Measurements from ENCODE around the gene ANKS1B. TPM values are rescaled to one million over a fixed set of nuclear protein-coding genes. Genes with fewer than 3 reads are reported as not detected.

Gene ANKS1B
- total RNA-seq, 4 donors from 2014 or later = 14.0 to 38.4 (median 28.6) TPM

- 62 to 66% methylated on average over 2 of the region's 2 CpGs for WGBS, 2 donors
- Histone ChIP-seq H3K27ac (no peak overlapping the region), H3K27me3 (no peaks in the 10 kb centered on the region), H3K36me3 (no peaks in the 10 kb centered on the region), H3K4me3 (no peak overlapping the region), H3K4me1 (no peaks in the 10 kb centered on the region), H3K9me3 (no peaks in the 10 kb centered on the region)
- no peak for DNase-seq (ENCODE audit: low spot score in 2 of 2)
- TF ChIP-seq, protein P1, sequence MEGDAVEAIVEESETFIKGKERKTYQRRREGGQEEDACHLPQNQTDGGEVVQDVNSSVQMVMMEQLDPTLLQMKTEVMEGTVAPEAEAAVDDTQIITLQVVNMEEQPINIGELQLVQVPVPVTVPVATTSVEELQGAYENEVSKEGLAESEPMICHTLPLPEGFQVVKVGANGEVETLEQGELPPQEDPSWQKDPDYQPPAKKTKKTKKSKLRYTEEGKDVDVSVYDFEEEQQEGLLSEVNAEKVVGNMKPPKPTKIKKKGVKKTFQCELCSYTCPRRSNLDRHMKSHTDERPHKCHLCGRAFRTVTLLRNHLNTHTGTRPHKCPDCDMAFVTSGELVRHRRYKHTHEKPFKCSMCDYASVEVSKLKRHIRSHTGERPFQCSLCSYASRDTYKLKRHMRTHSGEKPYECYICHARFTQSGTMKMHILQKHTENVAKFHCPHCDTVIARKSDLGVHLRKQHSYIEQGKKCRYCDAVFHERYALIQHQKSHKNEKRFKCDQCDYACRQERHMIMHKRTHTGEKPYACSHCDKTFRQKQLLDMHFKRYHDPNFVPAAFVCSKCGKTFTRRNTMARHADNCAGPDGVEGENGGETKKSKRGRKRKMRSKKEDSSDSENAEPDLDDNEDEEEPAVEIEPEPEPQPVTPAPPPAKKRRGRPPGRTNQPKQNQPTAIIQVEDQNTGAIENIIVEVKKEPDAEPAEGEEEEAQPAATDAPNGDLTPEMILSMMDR (IDR thresholded peaks at IDR 0.05) = no peak
- TF ChIP-seq EP300 (IDR thresholded peaks at IDR 0.05) (no peak), POLR2A (IDR thresholded peaks at IDR 0.05) (no peak)
These were observed 1177.5 kb downstream of the ANKS1B start for GRCh38 chr12:98807187-98807586.

- WGBS, 2 donors = 70 to 76% methylated on average over 6 of the region's 6 CpGs
- H3K27me3 ChIP-seq = no peaks in the 10 kb centered on the region
- no peaks in the 10 kb centered on the region for H3K4me1 ChIP-seq
- TF ChIP-seq EP300 (IDR thresholded peaks at IDR 0.05) (no peak), POLR2A (IDR thresholded peaks at IDR 0.05) (no peak)
- TF ChIP-seq, protein P1 (IDR thresholded peaks at IDR 0.05) = no peak
- H3K36me3 ChIP-seq = no peaks in the 10 kb centered on the region
- H3K9me3 ChIP-seq = no peaks in the 10 kb centered on the region
- DNase-seq (ENCODE audit: low spot score in 2 of 2) = no peak
- no peak overlapping the region for H3K4me3 ChIP-seq
- no peak overlapping the region for H3K27ac ChIP-seq
These were observed 1181.1 kb downstream of the ANKS1B start for GRCh38 chr12:98803468-98804209.

- H3K36me3 ChIP-seq = no peaks in the 10 kb centered on the region
- H3K4me1 ChIP-seq = no peaks in the 10 kb centered on the region
- H3K9me3 ChIP-seq = no peaks in the 10 kb centered on the region
- DNase-seq (ENCODE audit: low spot score in 2 of 2) = no peak
- H3K4me3 ChIP-seq = no peak overlapping the region
- no peaks in the 10 kb centered on the region for H3K27me3 ChIP-seq
- H3K27ac ChIP-seq = no peak overlapping the region
- 90 to 92% methylated on average over 3 of the region's 3 CpGs for WGBS, 2 donors
- TF ChIP-seq, protein P1 (IDR thresholded peaks at IDR 0.05) = no peak
- TF ChIP-seq POLR2A (IDR thresholded peaks at IDR 0.05) = no peak
These were observed 1184.9 kb downstream of the ANKS1B start for GRCh38 chr12:98799822-98800221.

DNA sequence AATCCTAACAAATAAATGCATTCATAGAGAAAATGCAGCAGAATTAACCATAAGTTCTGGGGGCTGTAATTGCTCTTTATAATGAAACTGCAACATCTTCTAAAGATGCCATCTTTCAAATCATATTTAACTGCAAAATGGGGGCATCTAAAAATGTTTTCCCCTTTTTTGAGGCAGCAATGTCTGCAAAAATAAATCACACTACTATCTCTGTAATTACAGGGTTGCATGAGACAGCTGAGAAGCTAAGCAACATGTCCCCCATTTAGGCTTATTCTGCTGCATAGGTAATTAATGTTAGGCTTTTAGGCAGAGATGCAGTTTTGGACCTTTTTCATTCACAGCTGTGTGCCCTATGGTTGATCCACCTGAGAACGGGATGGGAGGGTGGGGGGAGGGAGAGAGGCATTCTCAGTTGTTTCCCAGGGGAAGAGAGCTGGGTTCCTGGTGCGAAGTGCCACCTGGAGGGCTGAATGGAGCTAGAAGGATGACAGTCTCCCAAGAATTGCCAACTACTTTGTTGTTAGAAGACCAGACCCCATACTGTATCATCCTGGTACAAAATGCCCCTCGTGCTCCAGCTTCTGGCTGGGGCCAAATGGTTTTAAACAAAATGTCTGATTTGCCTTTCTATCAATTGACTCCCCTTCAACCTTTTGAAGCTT, 1185.5 kb downstream of the ANKS1B start:
- DNase-seq (ENCODE audit: low spot score in 2 of 2) = no peak
- H3K9me3 ChIP-seq = no peaks in the 10 kb centered on the region
- TF ChIP-seq, protein P1 (IDR thresholded peaks at IDR 0.05) = no peak
- TF ChIP-seq POLR2A (IDR thresholded peaks at IDR 0.05) (no peak), EP300 (IDR thresholded peaks at IDR 0.05) (no peak)
- no peak overlapping the region for H3K27ac ChIP-seq
- no peaks in the 10 kb centered on the region for H3K27me3 ChIP-seq
- H3K36me3 ChIP-seq = no peaks in the 10 kb centered on the region
- 59 to 61% methylated on average over 3 of the region's 3 CpGs for WGBS, 2 donors
- no peak overlapping the region for H3K4me3 ChIP-seq
- no peaks in the 10 kb centered on the region for H3K4me1 ChIP-seq

- TF ChIP-seq POLR2A (IDR thresholded peaks at IDR 0.05) (no peak), EP300 (IDR thresholded peaks at IDR 0.05) (no peak)
- TF ChIP-seq, protein P1 (IDR thresholded peaks at IDR 0.05) = no peak
- no peaks in the 10 kb centered on the region for H3K4me1 ChIP-seq
- H3K27me3 ChIP-seq = no peaks in the 10 kb centered on the region
- WGBS, 2 donors = 77 to 86% methylated on average over 4 of the region's 4 CpGs
- H3K4me3 ChIP-seq = no peak overlapping the region
- no peaks in the 10 kb centered on the region for H3K9me3 ChIP-seq
- no peak for DNase-seq (ENCODE audit: low spot score in 2 of 2)
- H3K36me3 ChIP-seq = no peaks in the 10 kb centered on the region
- no peak overlapping the region for H3K27ac ChIP-seq
These were observed 1187.5 kb downstream of the ANKS1B start for GRCh38 chr12:98797200-98797599.
